Hepatocyte (in vitro differentiated cells): ENCODE data around the gene SLC25A31. TPM values are rescaled to one million over a fixed set of nuclear protein-coding genes. Genes with fewer than 3 reads are reported as not detected.

Experiments
- DNase-seq: peaks from one replicate; pipeline ENCODE4 v3.0.0-alpha.2; 2016; ENCODE audit warnings: low spot score
- H2AFZ ChIP-seq: fragments of 200-600 bp; sonication (generic); 2 replicates; pipeline ENCODE4 v1.6.0; 2016; ENCODE audit warnings: antibody characterized with exemption, mild to moderate bottlenecking
- H3K27ac ChIP-seq: fragments of 200-600 bp; sonication (generic); 2 replicates; pipeline ENCODE4 v1.5.1; 2016; ENCODE audit warnings: mild to moderate bottlenecking
- H3K27me3 ChIP-seq: fragments of 200-600 bp; sonication (generic); 2 replicates; pipeline ENCODE4 v1.6.1; 2016
- H3K36me3 ChIP-seq: fragments of 200-600 bp; sonication (generic); replicated peaks from 2 replicates; pipeline ENCODE4 v1.5.1; 2016; ENCODE audit warnings: low read depth; ENCODE audit not compliant: insufficient read depth
- H3K4me1 ChIP-seq: fragments of 200-600 bp; sonication (generic); 2 replicates; pipeline ENCODE4 v1.5.1; 2016; ENCODE audit warnings: mild to moderate bottlenecking, moderate library complexity; ENCODE audit not compliant: insufficient read depth
- H3K4me2 ChIP-seq: fragments of 200-600 bp; sonication (generic); 2 replicates; pipeline ENCODE4 v1.6.0; 2016
- H3K4me3 ChIP-seq: fragments of 200-600 bp; sonication (generic); 2 replicates; pipeline ENCODE4 v1.5.1; 2016; ENCODE audit warnings: mild to moderate bottlenecking
- H3K79me2 ChIP-seq: fragments of 200-600 bp; sonication (generic); 2 replicates; pipeline ENCODE4 v1.6.0; 2017; ENCODE audit warnings: mild to moderate bottlenecking
- H3K9me2 ChIP-seq: fragments of 200-600 bp; sonication (generic); replicated peaks from 2 replicates; pipeline ENCODE4 v1.6.0; 2017; ENCODE audit warnings: mild to moderate bottlenecking; ENCODE audit not compliant: insufficient read depth
- H3K9me3 ChIP-seq: fragments of 200-600 bp; sonication (generic); 2 replicates; pipeline ENCODE4 v1.5.1; 2016; ENCODE audit warnings: low read depth, mild to moderate bottlenecking
- H4K20me1 ChIP-seq: fragments of 200-600 bp; sonication (generic); 2 replicates; pipeline ENCODE4 v1.6.0; 2016; ENCODE audit warnings: mild to moderate bottlenecking; ENCODE audit not compliant: insufficient read depth, poor library complexity, severe bottlenecking
- CTCF ChIP-seq: fragments of 200-600 bp; sonication (generic); IDR thresholded peaks from 2 replicates; pipeline ENCODE4 v1.5.1; 2016; ENCODE audit warnings: antibody characterized with exemption, mild to moderate bottlenecking; ENCODE audit not compliant: poor library complexity
- EZH2 ChIP-seq: fragments of 200-600 bp; sonication (generic); IDR thresholded peaks from 2 replicates; pipeline ENCODE4 v1.6.1; 2016; ENCODE audit warnings: antibody characterized with exemption, mild to moderate bottlenecking, borderline replicate concordance
- EZH2phosphoT487 ChIP-seq: fragments of 200-600 bp; sonication (generic); IDR thresholded peaks from one replicate; pipeline ENCODE4 v1.6.1; 2018; ENCODE audit warnings: antibody characterized with exemption, mild to moderate bottlenecking, low read depth, moderate library complexity; ENCODE audit not compliant: unreplicated experiment, severe bottlenecking
- WGBS: methylation state at CpG from one replicate; pipeline ENCODE4 v1.1.6; 2016; ENCODE audit warnings: low lambda C conversion rate; ENCODE audit errors: missing lambda C conversion rate; 5-methylcytosine and 5-hydroxymethylcytosine counted together
- polyA plus RNA-seq: library from polyadenylated mRNA; unstranded; fragments of >200 nt; fragmentation: Nextera tagmentation; extraction: Ambion mirVana; gene quantifications from 2 replicates; pipeline ENCODE4 v1.2.1, GENCODE V29; 2016
- total RNA-seq: library from RNA; depleted of rRNA; stranded (reverse); fragments of >200 nt; gene quantifications from 2 replicates; pipeline ENCODE4 v1.2.3, GENCODE V29; 2014

The SLC25A31 gene
- total and polyA plus RNA-seq, 2 experiments from 2014 or later: not detected

- Histone ChIP-seq H2AFZ (no peak overlapping the region), H3K9me3 (no peaks in the 10 kb centered on the region), H4K20me1 (no peaks in the 10 kb centered on the region), H3K79me2 (no peaks in the 10 kb centered on the region), H3K4me3 (no peak overlapping the region), H3K4me1 (no peaks in the 10 kb centered on the region), H3K27ac (no peak overlapping the region), H3K27me3 (no peaks in the 10 kb centered on the region), H3K9me2 (no peaks in the 10 kb centered on the region), H3K4me2 (no peak overlapping the region), H3K36me3 (no peaks in the 10 kb centered on the region)
- WGBS: 69% methylated on average over 2 of the region's 2 CpGs
- TF ChIP-seq EZH2 (no peak), CTCF (no peak), EZH2phosphoT487 (no peak)
- no peak for DNase-seq
These were observed 46.4 kb downstream of the SLC25A31 start for GRCh38 chr4:127776620-127777019.

GRCh38 chr4:127777487-127777886 is 47.3 kb downstream of the SLC25A31 start:
- Histone ChIP-seq H4K20me1 (no peaks in the 10 kb centered on the region), H3K4me2 (no peak overlapping the region), H3K27me3 (no peaks in the 10 kb centered on the region), H3K79me2 (no peaks in the 10 kb centered on the region), H3K27ac (no peak overlapping the region), H2AFZ (no peak overlapping the region), H3K4me1 (no peaks in the 10 kb centered on the region), H3K9me2 (no peaks in the 10 kb centered on the region), H3K4me3 (no peak overlapping the region), H3K9me3 (no peaks in the 10 kb centered on the region), H3K36me3 (no peaks in the 10 kb centered on the region)
- 84% methylated on average over 3 of the region's 3 CpGs for WGBS
- DNase-seq: no peak
- TF ChIP-seq EZH2phosphoT487: no peak
- no peak for TF ChIP-seq CTCF
- no peak for TF ChIP-seq EZH2

- Histone ChIP-seq H3K27me3 (no peaks in the 10 kb centered on the region), H4K20me1 (no peaks in the 10 kb centered on the region), H2AFZ (no peak overlapping the region), H3K9me2 (no peaks in the 10 kb centered on the region), H3K79me2 (no peaks in the 10 kb centered on the region), H3K4me2 (no peak overlapping the region), H3K36me3 (no peaks in the 10 kb centered on the region), H3K9me3 (no peaks in the 10 kb centered on the region), H3K27ac (no peak overlapping the region), H3K4me1 (no peaks in the 10 kb centered on the region), H3K4me3 (no peak overlapping the region)
- 41% methylated on average over 2 of the region's 2 CpGs for WGBS
- TF ChIP-seq EZH2phosphoT487: no peak
- TF ChIP-seq CTCF: no peak
- TF ChIP-seq EZH2: no peak
- no peak for DNase-seq
These were observed 47.9 kb downstream of the SLC25A31 start for GRCh38 chr4:127778102-127778501.

GRCh38 chr4:127780598-127780997 is 50.4 kb downstream of the SLC25A31 start:
- Histone ChIP-seq H4K20me1 (no peaks in the 10 kb centered on the region), H3K27me3 (no peaks in the 10 kb centered on the region)

More at GRCh38 chr4:127780598-127780997, 50.4 kb downstream of the SLC25A31 start:
- Histone ChIP-seq H3K79me2 (no peaks in the 10 kb centered on the region), H2AFZ (no peak overlapping the region), H3K27ac (no peak overlapping the region), H3K4me3 (no peak overlapping the region), H3K9me3 (no peaks in the 10 kb centered on the region), H3K36me3 (no peaks in the 10 kb centered on the region), H3K9me2 (no peaks in the 10 kb centered on the region), H3K4me2 (no peak overlapping the region), H3K4me1 (no peaks in the 10 kb centered on the region)
- TF ChIP-seq CTCF (no peak), EZH2 (no peak), EZH2phosphoT487 (no peak)
- DNase-seq: no peak
- 99% methylated on average over 12 of the region's 12 CpGs for WGBS
